ENCODE data around the gene KIF25. TPM values are rescaled to one million over a fixed set of nuclear protein-coding genes. Genes with fewer than 3 reads are reported as not detected.

The KIF25 gene
- polyA plus RNA-seq, 1 donor from 2014 or later = not detected

- no peak overlapping the region for H3K27ac ChIP-seq (ENCODE audit: low read length)
- H3K9ac ChIP-seq (ENCODE audit: low read length) = no peak overlapping the region
- H3K9me3 ChIP-seq (ENCODE audit: low read length) = no peaks in the 10 kb centered on the region
- H2AFZ ChIP-seq (ENCODE audit: low read depth, low read length) = no peak overlapping the region
- H3K4me3 ChIP-seq (ENCODE audit: low read length) = no peak overlapping the region
- no peaks in the 10 kb centered on the region for H3K9me2 ChIP-seq (ENCODE audit: insufficient read depth, low read length)
- H3K79me2 ChIP-seq (replicated peaks; ENCODE audit: insufficient read depth, low read length) = no peaks in the 10 kb centered on the region
- H3K36me3 ChIP-seq (ENCODE audit: insufficient read depth, low read length) = no peaks in the 10 kb centered on the region
- TF ChIP-seq CTCF (IDR thresholded peaks at IDR 0.05; ENCODE audit: poor library complexity, severe bottlenecking) (no peak), RAD21 (conservative IDR thresholded peaks at IDR 0.05) (no peak), EP300 (conservative IDR thresholded peaks at IDR 0.05; ENCODE audit: poor library complexity, severe bottlenecking) (no peak), REST (IDR thresholded peaks at IDR 0.05; ENCODE audit: borderline replicate concordance) (no peak)
- H3K4me2 ChIP-seq (ENCODE audit: low read length) = no peak overlapping the region
- H3F3A ChIP-seq (ENCODE audit: insufficient read depth, low read length, poor library complexity, severe bottlenecking) = no peaks in the 10 kb centered on the region
- no peaks in the 10 kb centered on the region for H4K20me1 ChIP-seq (ENCODE audit: insufficient read depth)
- H3K27me3 ChIP-seq (ENCODE audit: insufficient read depth, low read depth, low read length) = no peaks in the 10 kb centered on the region
Observed at GRCh38 chr6:167980911-167981580, 16.4 kb upstream of the KIF25 start.

- Histone ChIP-seq H3K79me2 (replicated peaks; ENCODE audit: insufficient read depth, low read length) (no peaks in the 10 kb centered on the region), H3K36me3 (ENCODE audit: insufficient read depth, low read length) (no peaks in the 10 kb centered on the region), H3K4me3 (ENCODE audit: low read length) (no peak overlapping the region), H3K27ac (ENCODE audit: low read length) (no peak overlapping the region), H3K9me3 (ENCODE audit: low read length) (no peaks in the 10 kb centered on the region), H3K9me2 (ENCODE audit: insufficient read depth, low read length) (no peaks in the 10 kb centered on the region), H3K4me2 (ENCODE audit: low read length) (no peak overlapping the region), H3F3A (ENCODE audit: insufficient read depth, low read length, poor library complexity, severe bottlenecking) (no peaks in the 10 kb centered on the region), H4K20me1 (ENCODE audit: insufficient read depth) (no peaks in the 10 kb centered on the region), H3K27me3 (ENCODE audit: insufficient read depth, low read depth, low read length) (no peaks in the 10 kb centered on the region), H2AFZ (ENCODE audit: low read depth, low read length) (no peak overlapping the region), H3K9ac (ENCODE audit: low read length) (no peak overlapping the region)
- no peak for TF ChIP-seq TAF1 (IDR thresholded peaks at IDR 0.05; ENCODE audit: low read depth)
- TF ChIP-seq POLR2AphosphoS5 (IDR thresholded peaks at IDR 0.05) = no peak
- TF ChIP-seq EP300 (conservative IDR thresholded peaks at IDR 0.05; ENCODE audit: poor library complexity, severe bottlenecking) = no peak
- no peak for TF ChIP-seq EZH2 (IDR thresholded peaks at IDR 0.05; ENCODE audit: borderline replicate concordance, insufficient read depth, low read length, poor library complexity, severe bottlenecking)
- no peak for TF ChIP-seq RAD21 (conservative IDR thresholded peaks at IDR 0.05)
Observed at GRCh38 chr6:167981916-167982462, 15.5 kb upstream of the KIF25 start.
